HG02571 (cell line): ENCODE measurements around the gene SLC38A2.

Source experiments
- ATAC-seq: cut with Tn5 transposase; IDR thresholded peaks from one replicate; pipeline ENCODE4 v1.9.1; 2021; ENCODE audit warnings: mild to moderate bottlenecking, moderate library complexity; ENCODE audit not compliant: unreplicated experiment

SLC38A2 gene

GRCh38 chr12:46396826-46397225 lies 24.3 kb upstream of the SLC38A2 start:
- ATAC-seq = no peak

GRCh38 chr12:46395388-46395787 lies 22.8 kb upstream of the SLC38A2 start:
- ATAC-seq = no peak

- no peak for ATAC-seq
These were observed 19.1 kb upstream of the SLC38A2 start for GRCh38 chr12:46391630-46392029.

GRCh38 chr12:46390881-46391280 lies 18.3 kb upstream of the SLC38A2 start:
- ATAC-seq = no peak

- no peak for ATAC-seq
These were observed 17.7 kb upstream of the SLC38A2 start for GRCh38 chr12:46390304-46390703.

GRCh38 chr12:46389031-46389616 lies 16.6 kb upstream of the SLC38A2 start:
- ATAC-seq = no peak

- ATAC-seq = peak; percentile 51
These were observed 16.0 kb upstream of the SLC38A2 start for GRCh38 chr12:46388427-46389021.

- no peak for ATAC-seq
These were observed 15.1 kb upstream of the SLC38A2 start for GRCh38 chr12:46387670-46388069.

- no peak for ATAC-seq
These were observed 14.5 kb upstream of the SLC38A2 start for GRCh38 chr12:46386877-46387629.

- ATAC-seq = no peak
These were observed 13.8 kb upstream of the SLC38A2 start for GRCh38 chr12:46386360-46386867.

GRCh38 chr12:46385438-46385837 lies 12.9 kb upstream of the SLC38A2 start:
- ATAC-seq = no peak

- no peak for ATAC-seq
These were observed 12.1 kb upstream of the SLC38A2 start for GRCh38 chr12:46384451-46385309.

- peak; percentile 42 for ATAC-seq
These were observed 11.3 kb upstream of the SLC38A2 start for GRCh38 chr12:46383654-46384450.

- ATAC-seq = peak; percentile 67
These were observed 10.5 kb upstream of the SLC38A2 start for GRCh38 chr12:46382964-46383653.

GRCh38 chr12:46382408-46382963 lies 9.9 kb upstream of the SLC38A2 start:
- no peak for ATAC-seq

- ATAC-seq = no peak
These were observed 8.3 kb upstream of the SLC38A2 start for GRCh38 chr12:46380881-46381280.

- ATAC-seq = no peak
These were observed 7.6 kb upstream of the SLC38A2 start for GRCh38 chr12:46380022-46380796.

GRCh38 chr12:46379352-46379751 lies 6.8 kb upstream of the SLC38A2 start:
- no peak for ATAC-seq

- no peak for ATAC-seq
These were observed 6.0 kb upstream of the SLC38A2 start for GRCh38 chr12:46378530-46378929.
